Breast epithelium (tissue), 3 donors: ENCODE data around the gene WDR86.

Source experiments
- POLR2AphosphoS5 ChIP-seq, 3 donors: sonication (generic); formaldehyde crosslinking; IDR thresholded peaks; one replicate each; pipeline ENCODE4 v1.6.1; 2017; ENCODE audit warnings: antibody characterized with exemption in 3 of 3
- TF ChIP-seq, protein P1 (sequence below), 3 donors: fragments of 450-650 bp; IDR thresholded peaks; one replicate each; pipeline ENCODE4 v1.5.1; 2016 to 2017; ENCODE audit warnings: antibody characterized with exemption in 3 of 3, mild to moderate bottlenecking in 3 of 3, moderate library complexity in 3 of 3

DNA sequence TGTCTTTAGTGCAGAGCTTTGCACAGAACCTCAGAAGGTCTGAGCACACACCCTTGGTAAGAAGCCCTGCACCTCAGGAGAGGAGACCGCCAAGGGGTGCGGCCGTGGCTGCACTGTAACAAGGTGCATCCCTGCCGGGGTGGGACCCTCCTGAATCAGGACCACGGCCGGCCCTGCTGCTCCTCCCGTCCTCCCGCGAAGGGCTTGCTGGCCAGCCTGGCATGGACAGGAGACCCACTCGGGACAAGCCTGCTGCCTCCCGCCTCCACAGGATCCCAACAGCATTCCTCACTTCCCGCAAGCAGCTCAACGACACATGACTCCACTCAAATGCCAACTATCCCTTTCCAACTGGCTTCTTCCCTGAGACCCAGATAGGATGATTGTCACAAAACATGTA lies 12.8 kb downstream of the WDR86 start:
- TF ChIP-seq, protein P1, sequence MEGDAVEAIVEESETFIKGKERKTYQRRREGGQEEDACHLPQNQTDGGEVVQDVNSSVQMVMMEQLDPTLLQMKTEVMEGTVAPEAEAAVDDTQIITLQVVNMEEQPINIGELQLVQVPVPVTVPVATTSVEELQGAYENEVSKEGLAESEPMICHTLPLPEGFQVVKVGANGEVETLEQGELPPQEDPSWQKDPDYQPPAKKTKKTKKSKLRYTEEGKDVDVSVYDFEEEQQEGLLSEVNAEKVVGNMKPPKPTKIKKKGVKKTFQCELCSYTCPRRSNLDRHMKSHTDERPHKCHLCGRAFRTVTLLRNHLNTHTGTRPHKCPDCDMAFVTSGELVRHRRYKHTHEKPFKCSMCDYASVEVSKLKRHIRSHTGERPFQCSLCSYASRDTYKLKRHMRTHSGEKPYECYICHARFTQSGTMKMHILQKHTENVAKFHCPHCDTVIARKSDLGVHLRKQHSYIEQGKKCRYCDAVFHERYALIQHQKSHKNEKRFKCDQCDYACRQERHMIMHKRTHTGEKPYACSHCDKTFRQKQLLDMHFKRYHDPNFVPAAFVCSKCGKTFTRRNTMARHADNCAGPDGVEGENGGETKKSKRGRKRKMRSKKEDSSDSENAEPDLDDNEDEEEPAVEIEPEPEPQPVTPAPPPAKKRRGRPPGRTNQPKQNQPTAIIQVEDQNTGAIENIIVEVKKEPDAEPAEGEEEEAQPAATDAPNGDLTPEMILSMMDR (IDR thresholded peaks at IDR 0.05), result no peak
- no peak for TF ChIP-seq POLR2AphosphoS5 (IDR thresholded peaks at IDR 0.05)
